Lower lobe of right lung (tissue), 2 donors: ENCODE measurements around the gene LIPG. TPM values are rescaled to one million over a fixed set of nuclear protein-coding genes. Genes with fewer than 3 reads are reported as not detected.
"Not testable (repeated sequence)": the region's sequence is repeated elsewhere in the genome, so short reads cannot be mapped to it uniquely, and the experiment has no call there.

ENCODE experiments used
- ATAC-seq, 2 donors: fragments of 200-7000 bp; cut with Tn5 transposase; one replicate each; pipeline ENCODE4 v1.9.1; 2020 to 2022; ENCODE audit warnings: mild to moderate bottlenecking in 2 of 2, moderate library complexity in 2 of 2
- DNase-seq: peaks from one replicate; pipeline ENCODE4 v3.0.0-alpha.2; 2020
- H3K27ac ChIP-seq: fragments of 200-600 bp; one replicate; pipeline ENCODE4 v1.8.0; 2022
- H3K27me3 ChIP-seq: fragments of 200-600 bp; one replicate; pipeline ENCODE4 v1.8.0; 2022; ENCODE audit warnings: low read depth
- H3K36me3 ChIP-seq: fragments of 200-600 bp; one replicate; pipeline ENCODE4 v1.8.0; 2022; ENCODE audit warnings: mild to moderate bottlenecking
- H3K4me1 ChIP-seq: fragments of 200-600 bp; one replicate; pipeline ENCODE4 v1.8.0; 2022
- H3K4me3 ChIP-seq: fragments of 200-600 bp; one replicate; pipeline ENCODE4 v1.8.0; 2022; ENCODE audit warnings: mild to moderate bottlenecking
- H3K9me3 ChIP-seq: fragments of 200-600 bp; one replicate; pipeline ENCODE4 v1.8.0; 2022
- CTCF ChIP-seq: fragments of 200-600 bp; IDR thresholded peaks from one replicate; pipeline ENCODE4 v1.8.0; 2022; ENCODE audit warnings: antibody characterized with exemption, mild to moderate bottlenecking
- intact Hi-C: fragments of 100-400 bp; cut with DNase I; formaldehyde crosslinking; loops from one replicate; pipeline ENCODE4 v1.11.0; 2022
- total RNA-seq: library from RNA; stranded (reverse); fragmentation: NEBNext Ultra II Directional; extraction: Animal tissue kit (Norgen Biotek cat#: 25700); gene quantifications from one replicate; pipeline ENCODE4 v1.2.1, GENCODE V29; 2021
- donor health status: DM: no; HTN: yes; CAD: no; lungs with severe emphysema.

The LIPG gene
- total RNA-seq, 1 donor from 2014 or later, result 3.7 TPM

- H3K27ac ChIP-seq, H3K4me3 ChIP-seq, H3K9me3 ChIP-seq, H3K36me3 ChIP-seq, ATAC-seq, DNase-seq, intact Hi-C loops: not testable (repeated sequence)
- peaks cover 30% of the 10 kb centered on the region for H3K27me3 ChIP-seq
- peak; percentile 50 for TF ChIP-seq CTCF
- H3K4me1 ChIP-seq, result peaks cover 29% of the 10 kb centered on the region
Measured at GRCh38 chr18:49559326-49559931, 2.4 kb upstream of the LIPG start.

- Histone ChIP-seq H3K27ac (no peak overlapping the region), H3K27me3 (peaks cover 37% of the 10 kb centered on the region), H3K9me3 (no peaks in the 10 kb centered on the region), H3K4me1 (peaks cover 29% of the 10 kb centered on the region), H3K4me3 (peak overlapping the region; percentile 49), H3K36me3 (no peaks in the 10 kb centered on the region)
- intact Hi-C loops, result no loop called here
- DNase-seq (no peak), ATAC-seq (no peak)
- TF ChIP-seq CTCF, result no peak
Measured at GRCh38 chr18:49560277-49560623, 1.6 kb upstream of the LIPG start.

GRCh38 chr18:49560624-49561288 is 1.1 kb upstream of the LIPG start:
- no peaks in the 10 kb centered on the region for H3K36me3 ChIP-seq
- peaks cover 29% of the 10 kb centered on the region for H3K4me1 ChIP-seq
- intact Hi-C loops, result no loop called here
- TF ChIP-seq CTCF, result no peak
- H3K27me3 ChIP-seq, result peaks cover 42% of the 10 kb centered on the region
- H3K4me3 ChIP-seq, result peak overlapping the region; percentile 49
- ATAC-seq (peak; percentile 26 to 43), DNase-seq (no peak)
- no peaks in the 10 kb centered on the region for H3K9me3 ChIP-seq
- H3K27ac ChIP-seq, result no peak overlapping the region

DNA sequence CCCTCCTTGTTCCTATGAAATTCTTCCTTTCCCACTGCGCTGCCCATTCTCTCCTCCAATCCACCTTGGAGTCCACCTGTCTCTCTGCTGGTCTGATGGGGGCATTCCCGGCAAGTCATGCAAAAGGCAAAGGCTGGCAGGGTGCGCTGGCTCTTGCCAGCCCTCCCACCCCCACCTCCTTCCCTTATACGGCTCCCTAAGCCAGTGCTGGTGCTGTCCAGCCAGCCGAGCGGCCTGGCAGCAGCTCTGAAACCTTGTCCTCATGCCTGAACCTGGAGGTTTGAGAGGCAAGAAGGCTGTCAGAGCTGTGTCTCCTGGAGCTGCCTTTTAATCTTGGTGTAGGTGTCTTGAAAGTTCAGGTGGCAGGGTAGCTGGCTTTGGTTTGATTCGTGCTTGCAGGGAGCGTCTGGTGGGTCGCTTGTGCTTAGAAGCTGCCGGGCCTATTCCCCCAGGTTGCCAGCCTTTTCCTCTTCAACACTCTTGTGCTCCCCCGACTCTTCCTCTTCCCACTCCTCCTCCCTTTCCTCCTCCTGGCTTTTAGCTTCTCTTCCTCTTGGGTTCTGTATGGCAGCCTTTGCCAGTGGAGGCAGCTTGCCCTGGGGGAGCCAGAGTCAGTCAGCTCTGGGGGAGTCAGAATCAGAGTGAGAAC is 748 bp downstream of the LIPG start:
- DNase-seq, result no peak
- Histone ChIP-seq H3K4me1 (peaks cover 29% of the 10 kb centered on the region), H3K27me3 (peaks cover 42% of the 10 kb centered on the region), H3K9me3 (no peaks in the 10 kb centered on the region), H3K4me3 (peak overlapping the region; percentile 49), H3K36me3 (no peaks in the 10 kb centered on the region), H3K27ac (no peak overlapping the region)
- no peak for TF ChIP-seq CTCF
- peak; percentile 36 to 51 for ATAC-seq
- intact Hi-C loops, result no loop called here

GRCh38 chr18:49563130-49563540 is 1.3 kb downstream of the LIPG start:
- Histone ChIP-seq H3K27ac (no peak overlapping the region), H3K9me3 (no peaks in the 10 kb centered on the region), H3K4me3 (peak overlapping the region; percentile 49), H3K36me3 (no peaks in the 10 kb centered on the region), H3K4me1 (peaks cover 29% of the 10 kb centered on the region), H3K27me3 (peaks cover 42% of the 10 kb centered on the region)
- DNase-seq (no peak), ATAC-seq (no peak)
- intact Hi-C loops, result no loop called here
- TF ChIP-seq CTCF, result no peak
